Cardiac fibroblast (primary cell): ENCODE data around the gene FAM114A2.

Source experiments
- DNase-seq, 2 donors: peaks; one replicate each; pipeline versions ENCODE4 v3.0.0 to v3.0.0-alpha.2; 2010; ENCODE audit warnings: low read depth in 2 of 2
- H3K4me3 ChIP-seq, 2 donors: replicated peaks in 1 of 2; 1 replicate in 1 of 2; 2 replicates in 1 of 2; pipeline ENCODE4 v1.5.1; 2011; ENCODE audit warnings: low read depth in 2 of 2, low read length in 2 of 2, mild to moderate bottlenecking in 2 of 2, moderate library complexity in 1 of 2
- CTCF ChIP-seq: IDR thresholded peaks from one replicate; pipeline ENCODE4 v1.5.1; 2011; ENCODE audit warnings: low read depth, mild to moderate bottlenecking, low read length, inconsistent platforms

FAM114A2 gene

DNA sequence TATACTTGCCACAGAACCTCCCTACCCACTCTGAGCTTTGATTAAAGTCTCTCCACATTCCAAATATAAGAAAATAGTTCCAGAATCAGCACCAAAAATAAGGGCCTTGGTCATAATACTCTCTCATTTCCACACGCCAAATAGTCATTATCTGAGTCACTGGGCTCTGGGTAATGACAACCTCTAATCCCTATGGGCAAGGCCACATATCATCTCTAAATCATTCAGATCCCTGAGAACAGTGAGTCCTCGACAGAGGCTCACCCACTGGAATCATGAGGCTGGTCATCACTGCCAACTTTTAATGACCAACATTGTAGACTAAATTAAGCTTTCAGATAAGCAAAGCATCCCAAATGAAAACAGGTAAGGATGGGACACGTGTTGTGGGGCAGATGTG lies 28.1 kb downstream of the FAM114A2 start:
- no peak for TF ChIP-seq CTCF
- peak in 1 of 2 donors; percentile 43 for DNase-seq
- no peak overlapping the region for H3K4me3 ChIP-seq

DNA sequence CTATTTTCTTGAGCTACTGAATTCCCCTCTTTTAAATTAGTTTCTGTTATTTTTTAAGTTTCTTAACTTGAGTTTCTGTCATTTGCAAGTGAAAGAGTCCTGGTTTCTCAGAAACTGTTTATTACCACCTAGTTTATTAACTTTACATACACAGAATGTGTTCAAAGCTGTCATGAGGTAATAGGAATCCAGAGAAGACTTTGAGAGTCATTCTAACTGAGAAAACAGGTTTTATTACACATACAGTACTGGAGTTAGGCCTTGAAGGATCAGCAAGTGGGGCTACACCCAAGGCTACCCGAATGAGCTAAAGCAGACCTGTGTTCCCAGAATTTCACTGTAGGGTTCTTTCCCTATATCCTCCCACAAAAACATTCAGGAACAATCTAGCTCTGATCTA lies 33.1 kb downstream of the FAM114A2 start:
- no peak for DNase-seq
- TF ChIP-seq CTCF: no peak

DNA sequence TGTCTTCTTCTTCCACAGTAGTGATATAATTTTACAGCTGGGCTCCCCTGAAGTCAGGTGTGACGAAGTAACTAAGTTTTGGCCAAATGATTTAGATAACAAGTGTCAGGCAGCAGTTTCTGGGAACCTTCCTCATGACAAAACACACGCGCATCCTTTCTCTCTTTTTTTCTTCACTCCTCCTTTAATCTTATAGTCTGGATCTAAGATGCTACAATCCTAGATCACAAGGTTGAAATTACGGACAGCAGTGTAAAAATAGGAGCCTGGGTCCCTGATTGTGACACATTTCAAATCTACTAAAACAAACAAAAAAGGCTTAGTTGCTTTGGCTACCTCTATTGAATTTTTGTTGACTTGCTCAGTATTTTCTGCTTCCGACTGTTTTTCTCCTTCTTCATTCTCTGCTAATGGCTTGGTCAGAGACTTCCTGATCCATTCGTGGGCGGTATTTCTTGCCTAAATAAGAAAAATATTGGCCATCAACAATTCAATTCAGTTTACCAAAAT lies 36.1 kb downstream of the FAM114A2 start:
- no peak for TF ChIP-seq CTCF
- DNase-seq: peak; percentile 55 to 76
- H3K4me3 ChIP-seq: no peak overlapping the region

More for the DNA sequence above, 33.1 kb downstream of the FAM114A2 start:
- H3K4me3 ChIP-seq: no peak overlapping the region

GRCh38 chr5:154002093-154002492 lies 36.6 kb downstream of the FAM114A2 start:
- no peak overlapping the region for H3K4me3 ChIP-seq
- DNase-seq: peak; percentile 85 to 98
- no peak for TF ChIP-seq CTCF

- DNase-seq: no peak
- H3K4me3 ChIP-seq: no peak overlapping the region
Observed at GRCh38 chr5:154000703-154001102, 38.0 kb downstream of the FAM114A2 start.

DNA sequence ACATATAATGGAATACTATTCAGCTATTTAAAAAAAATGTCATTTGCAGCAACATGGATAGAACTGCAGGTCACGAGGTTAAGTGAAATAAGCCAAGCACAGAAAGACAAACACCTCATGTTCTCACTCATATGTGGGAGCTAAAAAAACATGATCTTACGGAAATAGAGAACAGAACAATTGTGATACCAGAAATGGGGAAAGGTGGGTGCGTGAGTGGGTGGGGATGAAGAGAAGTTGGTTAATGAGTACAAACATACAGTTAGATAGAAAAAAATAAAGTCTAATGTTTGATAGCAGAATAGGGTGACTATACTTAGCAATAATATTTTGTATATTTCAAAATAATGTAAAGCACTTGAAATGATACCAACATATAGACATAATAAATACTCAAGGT lies 38.7 kb downstream of the FAM114A2 start:
- H3K4me3 ChIP-seq: no peak overlapping the region
- no peak for TF ChIP-seq CTCF
- DNase-seq: no peak

More at GRCh38 chr5:154000703-154001102, 38.0 kb downstream of the FAM114A2 start:
- TF ChIP-seq CTCF: no peak

DNA sequence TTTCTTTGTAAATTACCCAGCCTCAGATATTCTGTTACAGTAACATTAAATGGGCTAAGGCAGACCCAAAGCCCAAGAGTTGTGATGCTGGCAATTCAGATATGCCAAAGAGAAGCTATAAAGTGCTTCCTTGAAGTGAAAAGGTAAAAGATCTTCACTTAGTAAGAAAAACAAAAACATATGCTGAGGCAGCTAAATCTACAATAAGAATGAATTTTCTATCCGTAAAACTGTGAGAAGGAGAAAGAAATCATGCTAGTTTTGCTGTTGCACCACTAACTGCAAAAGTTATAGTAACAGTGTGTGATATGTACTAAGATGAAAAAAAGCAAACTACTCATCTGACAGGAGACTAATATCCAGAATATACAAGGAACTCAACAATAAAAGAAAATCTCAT lies 39.9 kb downstream of the FAM114A2 start:
- no peak overlapping the region for H3K4me3 ChIP-seq
- no peak for TF ChIP-seq CTCF
- no peak for DNase-seq
